ENCODE data around the gene ARHGAP27. TPM values are rescaled to one million over a fixed set of nuclear protein-coding genes. Genes with fewer than 3 reads are reported as not detected.

ARHGAP27 gene
- total RNA-seq, 1 donor from 2014 or later: 10.0 TPM

GRCh38 chr17:45429339-45430005 lies 3.2 kb downstream of the ARHGAP27 start:
- H3K4me3 ChIP-seq (ENCODE audit: insufficient read depth, low read depth, low read length): no peak overlapping the region
- Mint-ChIP-seq H3K36me3 (ENCODE audit: low read depth, unreplicated experiment) (peaks cover 5% of the 10 kb centered on the region), H3K9me3 (ENCODE audit: unreplicated experiment) (peaks cover 2% of the 10 kb centered on the region), H3K4me1 (ENCODE audit: low read depth, unreplicated experiment) (peaks cover 2% of the 10 kb centered on the region), H3K27me3 (ENCODE audit: low read depth, unreplicated experiment) (peaks cover 29% of the 10 kb centered on the region), H3K27ac (ENCODE audit: unreplicated experiment) (no peak overlapping the region), H3K4me3 (ENCODE audit: unreplicated experiment) (no peak overlapping the region)
- H3K4me2 ChIP-seq (ENCODE audit: low read length): peak overlapping the region; percentile 22
- H3K9me3 ChIP-seq (ENCODE audit: insufficient read depth, low read depth, low read length): peaks cover 3% of the 10 kb centered on the region
- no peaks in the 10 kb centered on the region for H3K79me2 ChIP-seq (ENCODE audit: insufficient read depth, low read length)
- H3K27ac ChIP-seq (ENCODE audit: low read depth, low read length): no peak overlapping the region
- FAIRE-seq: no peak
- H3K9ac ChIP-seq (ENCODE audit: low read length): no peak overlapping the region
- TF ChIP-seq CTCF (IDR thresholded peaks at IDR 0.05; ENCODE audit: insufficient read depth, low read depth, low read length) (no peak), EZH2 (IDR thresholded peaks at IDR 0.05; ENCODE audit: insufficient read depth, low read length) (peak; percentile 83)
- no peak overlapping the region for H2AFZ ChIP-seq (ENCODE audit: low read depth, low read length)
- peaks cover 31% of the 10 kb centered on the region for H3K27me3 ChIP-seq (ENCODE audit: insufficient read depth, low read length)
- H3K4me1 ChIP-seq (ENCODE audit: insufficient read depth, low read length): peaks cover 21% of the 10 kb centered on the region
- H3K36me3 ChIP-seq (ENCODE audit: insufficient read depth, low read length): no peaks in the 10 kb centered on the region
- no peak for DNase-seq (ENCODE audit: low read depth)
- peaks cover 32% of the 10 kb centered on the region for H4K20me1 ChIP-seq (ENCODE audit: insufficient read depth, low read length)

GRCh38 chr17:45428931-45429338 lies 3.7 kb downstream of the ARHGAP27 start:
- Mint-ChIP-seq H3K4me1 (ENCODE audit: low read depth, unreplicated experiment) (peaks cover 2% of the 10 kb centered on the region), H3K4me3 (ENCODE audit: unreplicated experiment) (peak overlapping the region; percentile 45), H3K27ac (ENCODE audit: unreplicated experiment) (peak overlapping the region; percentile 18), H3K36me3 (ENCODE audit: low read depth, unreplicated experiment) (peaks cover 5% of the 10 kb centered on the region), H3K27me3 (ENCODE audit: low read depth, unreplicated experiment) (peaks cover 29% of the 10 kb centered on the region), H3K9me3 (ENCODE audit: unreplicated experiment) (peaks cover 2% of the 10 kb centered on the region)
- H3K36me3 ChIP-seq (ENCODE audit: insufficient read depth, low read length): no peaks in the 10 kb centered on the region
- H3K4me3 ChIP-seq (ENCODE audit: insufficient read depth, low read depth, low read length): no peak overlapping the region
- H3K9ac ChIP-seq (ENCODE audit: low read length): no peak overlapping the region
- H3K4me2 ChIP-seq (ENCODE audit: low read length): no peak overlapping the region
- peaks cover 21% of the 10 kb centered on the region for H3K4me1 ChIP-seq (ENCODE audit: insufficient read depth, low read length)
- H3K79me2 ChIP-seq (ENCODE audit: insufficient read depth, low read length): no peaks in the 10 kb centered on the region
- peaks cover 32% of the 10 kb centered on the region for H4K20me1 ChIP-seq (ENCODE audit: insufficient read depth, low read length)
- DNase-seq (ENCODE audit: low read depth) (no peak), FAIRE-seq (no peak)
- H3K9me3 ChIP-seq (ENCODE audit: insufficient read depth, low read depth, low read length): peaks cover 3% of the 10 kb centered on the region
- H2AFZ ChIP-seq (ENCODE audit: low read depth, low read length): no peak overlapping the region
- H3K27me3 ChIP-seq (ENCODE audit: insufficient read depth, low read length): peaks cover 31% of the 10 kb centered on the region
- no peak for TF ChIP-seq EZH2 (IDR thresholded peaks at IDR 0.05; ENCODE audit: insufficient read depth, low read length)
- H3K27ac ChIP-seq (ENCODE audit: low read depth, low read length): no peak overlapping the region

GRCh38 chr17:45428050-45428617 lies 4.5 kb downstream of the ARHGAP27 start:
- Histone ChIP-seq H3K4me2 (ENCODE audit: low read length) (peak overlapping the region; percentile 67), H3K9ac (ENCODE audit: low read length) (no peak overlapping the region), H3K4me1 (ENCODE audit: insufficient read depth, low read length) (peaks cover 21% of the 10 kb centered on the region), H3K79me2 (ENCODE audit: insufficient read depth, low read length) (no peaks in the 10 kb centered on the region), H3K27ac (ENCODE audit: low read depth, low read length) (no peak overlapping the region), H3K4me3 (ENCODE audit: insufficient read depth, low read depth, low read length) (no peak overlapping the region), H3K36me3 (ENCODE audit: insufficient read depth, low read length) (no peaks in the 10 kb centered on the region), H2AFZ (ENCODE audit: low read depth, low read length) (no peak overlapping the region), H3K9me3 (ENCODE audit: insufficient read depth, low read depth, low read length) (peaks cover 3% of the 10 kb centered on the region), H3K27me3 (ENCODE audit: insufficient read depth, low read length) (peaks cover 31% of the 10 kb centered on the region), H4K20me1 (ENCODE audit: insufficient read depth, low read length) (peaks cover 32% of the 10 kb centered on the region)
- Mint-ChIP-seq H3K9me3 (ENCODE audit: unreplicated experiment) (peaks cover 2% of the 10 kb centered on the region), H3K27me3 (ENCODE audit: low read depth, unreplicated experiment) (peaks cover 29% of the 10 kb centered on the region), H3K27ac (ENCODE audit: unreplicated experiment) (no peak overlapping the region), H3K4me3 (ENCODE audit: unreplicated experiment) (no peak overlapping the region), H3K4me1 (ENCODE audit: low read depth, unreplicated experiment) (peaks cover 2% of the 10 kb centered on the region), H3K36me3 (ENCODE audit: low read depth, unreplicated experiment) (peaks cover 5% of the 10 kb centered on the region)
- TF ChIP-seq EZH2 (IDR thresholded peaks at IDR 0.05; ENCODE audit: insufficient read depth, low read length): peak; percentile 64
- TF ChIP-seq CTCF (IDR thresholded peaks at IDR 0.05; ENCODE audit: insufficient read depth, low read depth, low read length): peak; percentile 64
- FAIRE-seq (no peak), DNase-seq (ENCODE audit: low read depth) (no peak)
